ENCODE data around the gene USP49. TPM values are rescaled to one million over a fixed set of nuclear protein-coding genes. Genes with fewer than 3 reads are reported as not detected.
A peak's percentile ranks its signal among the peaks of the same experiment; 100 is the strongest.

The USP49 gene
- total RNA-seq, 1 experiment from 2014 or later, result 2.3 TPM

DNA sequence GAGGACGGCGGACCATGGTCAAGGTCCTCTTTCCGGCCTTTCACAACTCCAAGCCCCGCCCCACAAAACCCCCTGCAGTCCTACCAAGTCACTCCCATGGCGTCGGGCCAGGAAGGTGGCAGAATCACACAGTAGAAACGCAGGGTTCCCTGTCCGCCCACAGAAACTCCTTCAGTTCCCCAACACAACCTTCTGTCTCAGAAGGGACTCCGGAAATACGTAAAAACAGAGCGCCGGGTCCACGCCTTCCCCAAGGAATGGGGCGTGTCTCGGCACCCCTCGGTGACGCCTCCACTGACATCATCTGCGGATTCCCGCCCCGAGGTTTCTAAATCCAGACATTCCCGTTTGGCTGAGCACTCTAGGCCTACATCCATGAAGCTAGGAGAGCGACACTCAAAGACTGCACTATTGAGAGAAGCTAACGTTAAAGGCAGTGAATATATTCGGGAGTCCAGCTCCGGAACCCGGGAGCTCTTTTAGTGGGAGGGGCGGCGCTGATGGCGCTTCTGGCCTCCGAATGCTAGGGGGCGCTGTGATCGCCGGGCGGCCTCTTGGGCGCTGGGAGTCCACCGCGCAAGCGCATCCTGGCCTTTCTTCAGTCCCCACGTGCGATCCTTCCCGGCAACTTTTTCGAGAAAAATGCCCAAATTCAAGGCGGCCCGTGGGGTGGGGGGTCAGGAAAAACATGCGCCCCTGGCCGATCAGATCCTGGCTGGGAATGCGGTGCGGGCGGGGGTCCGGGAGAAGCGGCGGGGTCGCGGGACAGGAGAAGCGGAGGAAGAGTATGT, 25.9 kb upstream of the USP49 start, which contains the start of the genes BYSL and MED20:
BYSL (plus strand) TSS at position 579 of the 791 bp plus-strand sequence; CDS start at position 643, 64 bp downstream.
MED20 (minus strand) TSS at position 219 of the 791 bp plus-strand sequence; CDS start at position 98, 121 bp downstream.
- CTCF ChIA-PET, result interaction anchor here (0.5 to 1.3 kb wide), 14 partner anchors 15 to 197 kb away, joined by 3 to 9 read pairs (median 4); partner anchors contain the start of genes FRS3 and USP49
- H3K9ac ChIP-seq (ENCODE audit: low read length), result peak within 1 kb of the TSS; percentile 100
- H4K20me1 ChIP-seq (ENCODE audit: low read length), result peaks cover 9% of the 10 kb centered on the region; the same call in 1 of the 2 replicates
- peaks cover 4% of the 10 kb centered on the region for H3F3A ChIP-seq (ENCODE audit: low read length, unreplicated experiment)
- peak within 1 kb of the TSS; percentile 89 for H3K27ac ChIP-seq (ENCODE audit: low read length)
- POLR2A ChIA-PET (ENCODE audit: unreplicated experiment), result interaction anchor here (0.6 to 1.6 kb wide), 4 partner anchors 25 to 133 kb away, joined by 3 to 10 read pairs (median 6); partner anchors contain the start of gene TOMM6
- peak within 1 kb of the TSS; percentile 91 for H2AFZ ChIP-seq (ENCODE audit: low read length)
- no peak for TF ChIP-seq EZH2phosphoT487 (IDR thresholded peaks at IDR 0.05; ENCODE audit: borderline replicate concordance, low read length)
- TF ChIP-seq, protein P1, sequence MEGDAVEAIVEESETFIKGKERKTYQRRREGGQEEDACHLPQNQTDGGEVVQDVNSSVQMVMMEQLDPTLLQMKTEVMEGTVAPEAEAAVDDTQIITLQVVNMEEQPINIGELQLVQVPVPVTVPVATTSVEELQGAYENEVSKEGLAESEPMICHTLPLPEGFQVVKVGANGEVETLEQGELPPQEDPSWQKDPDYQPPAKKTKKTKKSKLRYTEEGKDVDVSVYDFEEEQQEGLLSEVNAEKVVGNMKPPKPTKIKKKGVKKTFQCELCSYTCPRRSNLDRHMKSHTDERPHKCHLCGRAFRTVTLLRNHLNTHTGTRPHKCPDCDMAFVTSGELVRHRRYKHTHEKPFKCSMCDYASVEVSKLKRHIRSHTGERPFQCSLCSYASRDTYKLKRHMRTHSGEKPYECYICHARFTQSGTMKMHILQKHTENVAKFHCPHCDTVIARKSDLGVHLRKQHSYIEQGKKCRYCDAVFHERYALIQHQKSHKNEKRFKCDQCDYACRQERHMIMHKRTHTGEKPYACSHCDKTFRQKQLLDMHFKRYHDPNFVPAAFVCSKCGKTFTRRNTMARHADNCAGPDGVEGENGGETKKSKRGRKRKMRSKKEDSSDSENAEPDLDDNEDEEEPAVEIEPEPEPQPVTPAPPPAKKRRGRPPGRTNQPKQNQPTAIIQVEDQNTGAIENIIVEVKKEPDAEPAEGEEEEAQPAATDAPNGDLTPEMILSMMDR (conservative IDR thresholded peaks at IDR 0.05; ENCODE audit: low read depth, low read length), result peak; percentile 96
- intact Hi-C loops (cut with micrococcal nuclease), result loop anchor here (1.0 to 5.0 kb wide), 4 partner anchors 26 to 134 kb away; partner anchors contain the start of genes TOMM6 and USP49
- H3K4me1 ChIP-seq (ENCODE audit: insufficient read depth, low read length), result peaks cover 37% of the 10 kb centered on the region
- H3K4me2 ChIP-seq (ENCODE audit: low read length), result peak within 1 kb of the TSS; percentile 96
- no peaks in the 10 kb centered on the region for H3K9me2 ChIP-seq (replicated peaks; ENCODE audit: low read length)
- DNase-seq, result peak; percentile 94
- H3K79me2 ChIP-seq (ENCODE audit: low read length), result peaks cover 81% of the 10 kb centered on the region
- peaks cover 12% of the 10 kb centered on the region; the same call in 1 of the 2 replicates for H3K36me3 ChIP-seq (ENCODE audit: low read depth, low read length)
- no peaks in the 10 kb centered on the region for H3K9me3 ChIP-seq (ENCODE audit: low read length)
- H3K27me3 ChIP-seq (ENCODE audit: low read length), result no peaks in the 10 kb centered on the region
- ATAC-seq, result peak; percentile 80
- no TSS peak for BruUV-seq (replicated peaks)
- H3K4me3 ChIP-seq (ENCODE audit: low read length), result peak within 1 kb of the TSS; percentile 99

DNA sequence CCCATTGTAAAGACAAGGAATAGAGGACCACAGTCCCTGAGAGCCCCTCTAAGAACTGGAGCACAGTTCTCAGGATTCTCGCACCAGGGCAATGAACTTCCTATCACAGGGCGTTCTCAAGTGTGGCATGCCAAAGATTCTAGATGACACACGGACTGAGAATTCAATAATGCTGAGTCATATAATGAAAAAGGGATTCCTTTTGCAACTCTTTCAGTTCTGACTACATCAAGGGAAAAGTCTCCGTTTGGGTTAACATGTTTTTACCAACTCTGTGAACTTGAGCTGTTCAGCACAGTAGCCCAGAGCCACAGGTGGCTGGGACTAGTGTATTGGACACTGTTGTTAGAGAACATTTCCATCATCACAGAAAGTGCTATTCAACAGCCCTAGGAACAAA, 22.4 kb upstream of the USP49 start:
- H3K9me2 ChIP-seq (replicated peaks; ENCODE audit: low read length), result no peaks in the 10 kb centered on the region
- peaks cover 71% of the 10 kb centered on the region for H3K79me2 ChIP-seq (ENCODE audit: low read length)
- peak overlapping the region; percentile 30 for H3K9ac ChIP-seq (ENCODE audit: low read length)
- TF ChIP-seq EZH2phosphoT487 (IDR thresholded peaks at IDR 0.05; ENCODE audit: borderline replicate concordance, low read length) (no peak), EZH2 (IDR thresholded peaks at IDR 0.05; ENCODE audit: low read length, unreplicated experiment) (no peak)
- TF ChIP-seq, protein P1 (conservative IDR thresholded peaks at IDR 0.05; ENCODE audit: low read depth, low read length), result no peak
- peaks cover 18% of the 10 kb centered on the region for H3K36me3 ChIP-seq (ENCODE audit: low read depth, low read length)
- POLR2A ChIA-PET (ENCODE audit: unreplicated experiment), result no interaction called here
- H4K20me1 ChIP-seq (ENCODE audit: low read length), result no peaks in the 10 kb centered on the region
- intact Hi-C loops (cut with micrococcal nuclease), result loop anchor here (1.0 kb wide), 2 partner anchors 22 to 70 kb away; partner anchors contain the start of gene USP49
- CTCF ChIA-PET, result no interaction called here
- BruUV-seq (replicated peaks), result no TSS peak
- peak; percentile 97 for DNase-seq
- H3K27ac ChIP-seq (ENCODE audit: low read length), result peak overlapping the region; percentile 78
- peak overlapping the region; percentile 37 for H3K4me3 ChIP-seq (ENCODE audit: low read length)
- H3F3A ChIP-seq (ENCODE audit: low read length, unreplicated experiment), result peaks cover 4% of the 10 kb centered on the region
- ATAC-seq, result peak; percentile 67
- H3K27me3 ChIP-seq (ENCODE audit: low read length), result no peaks in the 10 kb centered on the region
- H3K4me2 ChIP-seq (ENCODE audit: low read length), result peak overlapping the region; percentile 63
- H3K9me3 ChIP-seq (ENCODE audit: low read length), result no peaks in the 10 kb centered on the region
- peak overlapping the region; percentile 8; the same call in 1 of the 2 replicates for H2AFZ ChIP-seq (ENCODE audit: low read length)
- H3K4me1 ChIP-seq (ENCODE audit: insufficient read depth, low read length), result peaks cover 25% of the 10 kb centered on the region

Data from PC-3 (cell line).